H9 (cell line): Measurements from ENCODE around the gene PNPLA2. TPM values are rescaled to one million over a fixed set of nuclear protein-coding genes. Genes with fewer than 3 reads are reported as not detected.

Experiments used
- DNase-seq: peaks from one replicate; pipeline ENCODE4 v3.0.0-alpha.2; 2017
- H2AFZ ChIP-seq: one replicate; pipeline ENCODE4 v1.6.1; 2013; ENCODE audit warnings: mild to moderate bottlenecking, low read length, control low read depth, moderate library complexity
- H2AK5ac ChIP-seq: 2 replicates; pipeline ENCODE4 v1.6.1; 2013; ENCODE audit warnings: low read length, control low read depth, mixed read lengths; ENCODE audit not compliant: insufficient read length
- H2BK120ac ChIP-seq: one replicate; pipeline ENCODE4 v1.6.1; 2013; ENCODE audit warnings: low read depth, mild to moderate bottlenecking, low read length, control low read depth, inconsistent platforms; ENCODE audit not compliant: poor library complexity, severe bottlenecking
- H2BK12ac ChIP-seq: 2 replicates; pipeline ENCODE4 v1.6.1; 2013; ENCODE audit warnings: low read length, control low read depth, mixed read lengths, low read depth; ENCODE audit not compliant: insufficient read length
- H2BK15ac ChIP-seq: 2 replicates; pipeline ENCODE4 v1.6.1; 2013; ENCODE audit warnings: low read depth, low read length, control low read depth
- H2BK20ac ChIP-seq: one replicate; pipeline ENCODE4 v1.6.1; 2013; ENCODE audit warnings: low read depth, mild to moderate bottlenecking, low read length, control low read depth, inconsistent platforms; ENCODE audit not compliant: poor library complexity, severe bottlenecking
- H2BK5ac ChIP-seq: 2 replicates; pipeline ENCODE4 v1.6.1; 2013; ENCODE audit warnings: low read length, control low read depth, mixed read lengths; ENCODE audit not compliant: insufficient read length
- H3K14ac ChIP-seq: 2 replicates; pipeline ENCODE4 v1.6.1; 2013; ENCODE audit warnings: low read length, control low read depth; ENCODE audit not compliant: insufficient read depth
- H3K18ac ChIP-seq: 2 replicates; pipeline ENCODE4 v1.6.1; 2013; ENCODE audit warnings: low read depth, mild to moderate bottlenecking, mixed read lengths, low read length, control low read depth; ENCODE audit not compliant: insufficient read length
- H3K23ac ChIP-seq: 2 replicates; pipeline ENCODE4 v1.6.1; 2013; ENCODE audit warnings: low read length, control low read depth, mixed read lengths, low read depth; ENCODE audit not compliant: insufficient read length
- H3K23me2 ChIP-seq: 2 replicates; pipeline ENCODE4 v1.6.1; 2013; ENCODE audit warnings: low read depth, mild to moderate bottlenecking, mixed read lengths, low read length, control low read depth; ENCODE audit not compliant: insufficient read length, poor library complexity, severe bottlenecking
- H3K27ac ChIP-seq: 2 replicates; pipeline ENCODE4 v1.5.1; 2013; ENCODE audit warnings: low read length, control low read depth, mixed read lengths, low read depth; ENCODE audit not compliant: insufficient read length
- H3K27me3 ChIP-seq: 2 replicates; pipeline ENCODE4 v1.6.1; 2013; ENCODE audit warnings: low read length, control low read depth, inconsistent platforms; ENCODE audit not compliant: insufficient read depth
- H3K4ac ChIP-seq: 2 replicates; pipeline ENCODE4 v1.6.1; 2013; ENCODE audit warnings: low read depth, mild to moderate bottlenecking, control low read depth, inconsistent platforms, low read length, moderate library complexity
- H3K4me1 ChIP-seq: 2 replicates; pipeline ENCODE4 v1.6.1; 2013; ENCODE audit warnings: low read length, control low read depth, inconsistent platforms; ENCODE audit not compliant: insufficient read depth
- H3K4me2 ChIP-seq: 2 replicates; pipeline ENCODE4 v1.6.1; 2013; ENCODE audit warnings: low read length, control low read depth, mixed read lengths; ENCODE audit not compliant: insufficient read length, insufficient read depth
- H3K56ac ChIP-seq: 2 replicates; pipeline ENCODE4 v1.6.1; 2013; ENCODE audit warnings: low read depth, mild to moderate bottlenecking, mixed read lengths, low read length, control low read depth; ENCODE audit not compliant: insufficient read length
- H3K79me1 ChIP-seq: 2 replicates; pipeline ENCODE4 v1.6.1; 2013; ENCODE audit warnings: low read depth, mild to moderate bottlenecking, moderate library complexity, low read length, control low read depth, inconsistent platforms; ENCODE audit not compliant: insufficient read depth, poor library complexity, severe bottlenecking
- H3K79me2 ChIP-seq: 2 replicates; pipeline ENCODE4 v1.6.1; 2013; ENCODE audit warnings: low read length, control low read depth, inconsistent platforms; ENCODE audit not compliant: insufficient read depth
- H3K9ac ChIP-seq: 2 replicates; pipeline ENCODE4 v1.6.1; 2013; ENCODE audit warnings: low read length, control low read depth, mixed read lengths; ENCODE audit not compliant: insufficient read length; ENCODE audit errors: extremely low read depth
- H3K9me3 ChIP-seq: one replicate; pipeline ENCODE4 v1.6.1; 2013; ENCODE audit warnings: low read depth, low read length, inconsistent platforms; ENCODE audit not compliant: control insufficient read depth
- H3T11ph ChIP-seq: one replicate; pipeline ENCODE4 v1.6.1; 2013; ENCODE audit warnings: mild to moderate bottlenecking, low read length, control low read depth, inconsistent platforms
- H4K20me1 ChIP-seq: one replicate; pipeline ENCODE4 v1.6.1; 2013; ENCODE audit not compliant: control insufficient read depth, insufficient read length, insufficient read depth
- H4K5ac ChIP-seq: 2 replicates; pipeline ENCODE4 v1.6.1; 2013; ENCODE audit warnings: low read depth, mild to moderate bottlenecking, mixed read lengths, low read length, control low read depth; ENCODE audit not compliant: insufficient read length
- H4K8ac ChIP-seq: replicated peaks from 2 replicates; pipeline ENCODE4 v1.6.1; 2013; ENCODE audit warnings: low read length, control low read depth, mixed read lengths, low read depth; ENCODE audit not compliant: insufficient read length
- H4K91ac ChIP-seq: 2 replicates; pipeline ENCODE4 v1.6.1; 2013; ENCODE audit warnings: low read depth, mild to moderate bottlenecking, moderate library complexity, mixed read lengths, low read length, control low read depth; ENCODE audit not compliant: insufficient read length
- H3K27ac Mint-ChIP-seq, 3 experiments: 2 replicates in 2 of 3; 3 replicates in 1 of 3; pipeline ENCODE4 v1.8.0; 2020 to 2021; ENCODE audit warnings: mixed read lengths in 3 of 3, mild to moderate bottlenecking in 1 of 3, moderate library complexity in 1 of 3
- H3K27me3 Mint-ChIP-seq: 2 replicates; pipeline ENCODE4 v1.8.0; 2021; ENCODE audit warnings: low read depth, mild to moderate bottlenecking, moderate library complexity, mixed read lengths
- H3K36me3 Mint-ChIP-seq, 3 experiments: 2 replicates in 2 of 3; 3 replicates in 1 of 3; pipeline ENCODE4 v1.8.0; 2020 to 2021; ENCODE audit warnings: low read depth in 3 of 3, mixed read lengths in 3 of 3; ENCODE audit not compliant: insufficient read depth in 1 of 3
- H3K4me1 Mint-ChIP-seq, 2 experiments: 2 replicates each; pipeline ENCODE4 v1.8.0; 2020; ENCODE audit warnings: mixed read lengths in 2 of 2
- H3K4me3 Mint-ChIP-seq, 2 experiments: 2 replicates in 1 of 2; 3 replicates in 1 of 2; pipeline ENCODE4 v1.8.0; 2020 to 2021; ENCODE audit warnings: mild to moderate bottlenecking in 2 of 2, mixed read lengths in 2 of 2, moderate library complexity in 1 of 2
- H3K9me3 Mint-ChIP-seq, 2 experiments: 2 replicates in 1 of 2; 3 replicates in 1 of 2; pipeline ENCODE4 v1.8.0; 2020; ENCODE audit warnings: mild to moderate bottlenecking in 2 of 2, mixed read lengths in 2 of 2, moderate library complexity in 1 of 2
- CTCF ChIP-seq: fragments of 200-600 bp; sonication (generic); conservative IDR thresholded peaks from 3 replicates; pipeline ENCODE4 v1.8.0; 2021; ENCODE audit warnings: antibody characterized with exemption, mild to moderate bottlenecking
- WGBS: extraction: QIAGEN DNeasy Blood & Tissue Kit; methylation state at CpG from one replicate; pipeline ENCODE4 v1.1.7; 2013; ENCODE audit warnings: missing lambda C conversion rate, low lambda C conversion rate, mixed read lengths; ENCODE audit not compliant: insufficient read length; ENCODE audit errors: extremely low coverage; 5-methylcytosine and 5-hydroxymethylcytosine counted together
- total RNA-seq: library from RNA; stranded (reverse); gene quantifications from 2 replicates; pipeline ENCODE4 v1.2.1, GENCODE V29; 2021

PNPLA2 gene
- total RNA-seq, 1 experiment from 2014 or later = 67.3 TPM

GRCh38 chr11:839280-839623 is 20.5 kb downstream of the PNPLA2 start:
- H2BK20ac ChIP-seq = no peak overlapping the region
- no peak overlapping the region for H4K91ac ChIP-seq
- peaks cover 6% of the 10 kb centered on the region for H3K23me2 ChIP-seq
- no peak overlapping the region for H3T11ph ChIP-seq
- H3K18ac ChIP-seq = no peak overlapping the region
- no peaks in the 10 kb centered on the region for H3K4me1 ChIP-seq
- Mint-ChIP-seq H3K27me3 (no peaks in the 10 kb centered on the region), H3K4me1 (peaks cover 11 to 27% of the 10 kb centered on the region in 2 experiments), H3K4me3 (no peak overlapping the region), H3K27ac (no peak overlapping the region), H3K36me3 (peaks cover 6 to 52% (median 46%) of the 10 kb centered on the region in 3 experiments; a peak in 6 of 7 replicates), H3K9me3 (no peaks in the 10 kb centered on the region)
- no peak for TF ChIP-seq CTCF
- no peak for DNase-seq
- no peak overlapping the region for H3K23ac ChIP-seq
- no peak overlapping the region for H3K9ac ChIP-seq
- no peak overlapping the region for H2BK12ac ChIP-seq
- H4K5ac ChIP-seq = no peak overlapping the region
- no peak overlapping the region for H4K8ac ChIP-seq
- H3K79me1 ChIP-seq = peaks cover 2% of the 10 kb centered on the region
- no peak overlapping the region for H2AK5ac ChIP-seq
- WGBS = no CpG with 5 or more reads among the region's 5 CpGs
- H3K56ac ChIP-seq = no peak overlapping the region
- H2AFZ ChIP-seq = no peak overlapping the region
- H3K9me3 ChIP-seq = no peaks in the 10 kb centered on the region
- no peak overlapping the region for H2BK15ac ChIP-seq
- H3K4me2 ChIP-seq = no peak overlapping the region
- no peak overlapping the region for H3K4ac ChIP-seq
- H4K20me1 ChIP-seq = no peaks in the 10 kb centered on the region
- H3K27ac ChIP-seq = no peak overlapping the region
- H3K79me2 ChIP-seq = no peaks in the 10 kb centered on the region; the same call in 1 of the 2 replicates
- H3K27me3 ChIP-seq = no peaks in the 10 kb centered on the region
- H2BK5ac ChIP-seq = no peak overlapping the region
- no peak overlapping the region for H3K14ac ChIP-seq
- H2BK120ac ChIP-seq = no peak overlapping the region
